ENCODE data around the gene RBM47. TPM values are rescaled to one million over a fixed set of nuclear protein-coding genes. Genes with fewer than 3 reads are reported as not detected.
"Not testable (repeated sequence)": the region's sequence is repeated elsewhere in the genome, so short reads cannot be mapped to it uniquely, and the experiment has no call there.

Gene RBM47
- total RNA-seq, 1 donor, result 59.3 TPM

DNA sequence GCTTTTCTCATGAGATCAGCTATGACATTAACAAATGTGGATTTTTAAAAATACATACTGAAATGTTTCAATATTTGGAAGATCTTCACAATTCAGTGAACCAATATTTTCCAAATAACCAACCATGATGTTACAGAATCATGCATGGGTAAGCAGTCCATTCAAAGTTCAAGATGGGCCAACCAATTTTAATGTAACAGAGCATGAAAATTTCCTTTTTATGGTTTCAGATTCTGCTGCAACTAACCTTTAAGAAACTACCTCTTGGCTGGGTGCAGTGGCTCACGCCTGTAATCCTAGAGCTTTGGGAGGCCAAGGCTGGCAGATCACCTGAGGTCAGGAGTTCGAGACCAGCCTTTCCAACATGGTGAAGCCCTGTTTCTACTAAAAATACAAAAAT, 107.7 kb downstream of the RBM47 start:
- Histone ChIP-seq H3K27me3 (ENCODE audit: insufficient read depth, low read length) (no peaks in the 10 kb centered on the region), H3K4me3 (ENCODE audit: low read length) (no peak overlapping the region), H3K9me3 (ENCODE audit: low read depth, low read length) (no peaks in the 10 kb centered on the region), H3K4me1 (ENCODE audit: insufficient read depth, low read length) (no peaks in the 10 kb centered on the region)

DNA sequence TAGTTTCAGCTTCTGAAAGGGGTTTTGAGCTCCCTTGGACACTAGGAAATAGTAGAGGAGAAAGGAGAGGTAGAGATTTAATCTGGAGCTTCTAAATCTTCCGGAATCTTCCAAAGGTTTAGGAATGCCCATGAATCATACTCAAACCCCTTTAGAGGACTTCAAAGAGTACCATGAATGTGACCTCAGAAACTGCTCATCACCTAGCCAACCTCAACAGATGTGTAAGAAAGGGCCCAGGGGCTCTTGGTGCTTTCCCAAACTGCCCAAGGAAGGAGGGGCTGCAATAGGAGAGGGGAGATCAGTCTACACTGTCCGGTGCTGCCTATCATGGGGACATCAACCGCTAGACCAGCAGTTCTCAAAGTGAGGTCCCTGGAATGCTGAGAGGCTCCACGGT, 109.1 kb downstream of the RBM47 start:
- Histone ChIP-seq H3K9me3 (ENCODE audit: low read depth, low read length) (no peaks in the 10 kb centered on the region), H3K4me3 (ENCODE audit: low read length) (no peak overlapping the region), H3K27me3 (ENCODE audit: insufficient read depth, low read length) (no peaks in the 10 kb centered on the region), H3K4me1 (ENCODE audit: insufficient read depth, low read length) (peaks cover 5% of the 10 kb centered on the region)

DNA sequence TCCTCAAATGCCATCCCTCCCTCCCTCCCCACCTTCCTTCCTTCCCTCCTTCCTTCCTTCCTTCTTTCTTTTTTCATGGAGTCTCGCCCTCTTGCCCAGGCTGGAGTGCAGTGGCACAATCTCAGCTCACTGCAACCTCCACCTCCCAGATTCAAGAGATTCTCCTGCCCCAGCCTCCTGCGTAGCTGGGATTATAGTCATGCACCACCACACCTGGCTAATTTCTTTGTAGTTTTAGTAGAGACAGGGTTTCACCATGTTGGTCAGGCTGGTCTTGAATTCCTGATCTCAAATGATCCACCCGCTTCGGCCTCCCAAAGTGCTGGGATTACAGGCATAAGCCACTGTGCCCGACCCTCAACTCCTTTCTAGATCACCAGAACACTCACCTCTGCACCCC, 112.6 kb downstream of the RBM47 start:
- H3K4me1 ChIP-seq (ENCODE audit: insufficient read depth, low read length), result peaks cover 17% of the 10 kb centered on the region
- not testable (repeated sequence) for H3K27me3 ChIP-seq (ENCODE audit: insufficient read depth, low read length); H3K4me3 ChIP-seq (ENCODE audit: low read length); H3K9me3 ChIP-seq (ENCODE audit: low read depth, low read length)

DNA sequence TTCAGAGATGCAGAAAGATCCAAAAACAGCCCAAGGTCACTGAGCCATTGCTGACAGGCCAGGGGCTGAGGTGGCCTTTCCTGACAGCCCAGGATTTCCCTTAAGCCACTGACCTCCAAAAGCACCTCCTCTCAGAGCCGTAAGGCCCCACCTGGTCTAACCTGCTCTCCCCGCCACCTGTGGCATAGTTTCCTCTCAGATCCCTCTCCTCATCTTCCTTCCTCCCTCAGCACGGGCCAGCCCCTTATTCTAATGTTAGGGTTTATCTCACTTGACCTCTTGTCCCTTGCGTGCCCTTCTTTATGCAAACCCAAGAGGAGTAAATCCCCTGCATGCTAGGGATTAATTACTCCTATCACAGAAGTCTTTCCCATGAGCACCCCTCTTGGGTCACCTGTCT, 113.0 kb downstream of the RBM47 start:
- Histone ChIP-seq H3K4me3 (ENCODE audit: low read length) (no peak overlapping the region), H3K27me3 (ENCODE audit: insufficient read depth, low read length) (no peaks in the 10 kb centered on the region), H3K4me1 (ENCODE audit: insufficient read depth, low read length) (peaks cover 17% of the 10 kb centered on the region), H3K9me3 (ENCODE audit: low read depth, low read length) (no peaks in the 10 kb centered on the region)

DNA sequence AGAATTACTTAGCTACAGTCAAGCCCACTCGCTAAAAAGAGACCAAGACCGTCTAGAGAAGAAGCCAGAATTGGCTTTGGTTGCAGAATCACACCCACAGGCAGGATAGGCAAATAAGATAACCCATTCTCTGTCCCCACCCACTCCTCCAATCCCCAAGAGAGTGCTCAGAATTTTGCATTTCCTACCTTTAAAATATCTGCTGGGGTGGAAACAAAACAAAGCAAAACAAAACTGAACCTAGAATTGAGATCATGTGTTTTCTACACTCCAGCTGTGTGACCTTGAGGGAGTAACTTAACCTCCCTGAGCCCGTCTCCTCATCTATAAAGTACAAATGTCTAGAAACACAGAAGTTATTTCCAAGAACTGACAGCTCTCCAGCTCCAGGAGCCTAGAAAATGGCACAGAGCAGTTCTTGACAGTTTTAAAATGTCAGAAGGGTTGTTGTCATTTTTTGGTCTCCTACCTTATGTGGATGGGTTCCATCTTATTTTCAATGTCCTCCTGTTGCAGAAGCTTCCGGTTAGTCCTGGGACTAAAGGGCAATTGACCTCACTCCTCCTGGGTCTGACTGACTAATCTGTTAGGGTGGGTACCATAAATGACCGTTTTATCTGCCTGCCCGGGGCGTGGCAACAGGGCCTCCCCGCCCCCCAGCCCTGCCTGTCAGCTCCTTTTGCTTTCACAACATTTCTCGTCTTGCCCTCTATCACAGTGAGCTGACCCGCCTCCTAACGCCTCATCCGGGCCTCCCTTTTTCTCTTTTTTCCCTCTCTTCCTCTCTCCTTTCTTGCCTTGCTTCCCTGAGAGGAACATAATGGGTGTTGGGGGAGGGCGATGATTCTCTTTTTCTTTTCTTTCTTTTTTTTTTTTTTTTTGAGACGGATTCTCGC, 114.0 kb downstream of the RBM47 start:
- Histone ChIP-seq H3K4me3 (ENCODE audit: low read length) (no peak overlapping the region), H3K9me3 (ENCODE audit: low read depth, low read length) (no peaks in the 10 kb centered on the region), H3K4me1 (ENCODE audit: insufficient read depth, low read length) (peaks cover 17% of the 10 kb centered on the region), H3K27me3 (ENCODE audit: insufficient read depth, low read length) (no peaks in the 10 kb centered on the region)

DNA sequence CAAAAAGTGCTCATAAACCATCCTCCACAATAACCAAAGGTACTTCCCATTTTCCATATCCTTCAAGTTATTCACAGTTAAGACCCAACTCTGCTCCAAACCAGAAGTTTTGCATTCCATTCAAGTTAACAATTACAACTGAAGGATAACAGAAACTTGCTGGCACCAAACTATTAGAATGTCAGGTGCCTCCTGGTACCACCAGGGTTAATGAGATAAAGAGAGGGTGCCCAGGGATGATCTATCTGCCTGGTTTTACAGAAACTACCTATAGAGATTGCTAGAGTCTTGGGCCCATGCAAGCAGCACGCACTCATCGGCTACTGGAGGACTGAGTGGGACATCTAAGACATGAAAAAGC, 114.6 kb downstream of the RBM47 start:
- H3K4me3 ChIP-seq (ENCODE audit: low read length), result no peak overlapping the region
- H3K27me3 ChIP-seq (ENCODE audit: insufficient read depth, low read length), result no peaks in the 10 kb centered on the region
- no peaks in the 10 kb centered on the region for H3K9me3 ChIP-seq (ENCODE audit: low read depth, low read length)
- peaks cover 17% of the 10 kb centered on the region for H3K4me1 ChIP-seq (ENCODE audit: insufficient read depth, low read length)

DNA sequence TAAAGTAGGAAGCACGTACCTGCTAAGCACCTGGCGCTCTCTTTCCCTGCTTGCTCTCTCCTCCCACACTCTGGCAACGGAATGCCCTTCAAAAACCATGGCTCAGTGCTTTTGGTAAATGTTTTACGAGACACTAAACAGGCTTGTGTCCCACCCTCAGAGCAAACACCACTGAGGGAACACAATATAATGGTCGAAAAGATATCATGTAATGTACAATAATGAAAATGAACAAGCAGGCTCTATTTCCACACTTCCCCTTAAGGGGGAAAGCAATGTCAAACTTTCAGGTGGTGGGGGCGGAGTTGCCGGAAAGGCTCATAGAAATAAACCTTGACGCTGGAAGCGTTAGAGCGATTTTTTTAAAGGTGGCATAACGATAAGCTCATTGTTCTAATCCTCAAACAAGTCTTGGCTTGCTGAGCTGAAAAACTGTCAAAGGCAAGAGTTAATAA, 115.1 kb downstream of the RBM47 start:
- no peak overlapping the region for H3K4me3 ChIP-seq (ENCODE audit: low read length)
- peaks cover 17% of the 10 kb centered on the region for H3K4me1 ChIP-seq (ENCODE audit: insufficient read depth, low read length)
- no peaks in the 10 kb centered on the region for H3K27me3 ChIP-seq (ENCODE audit: insufficient read depth, low read length)
- no peaks in the 10 kb centered on the region for H3K9me3 ChIP-seq (ENCODE audit: low read depth, low read length)

DNA sequence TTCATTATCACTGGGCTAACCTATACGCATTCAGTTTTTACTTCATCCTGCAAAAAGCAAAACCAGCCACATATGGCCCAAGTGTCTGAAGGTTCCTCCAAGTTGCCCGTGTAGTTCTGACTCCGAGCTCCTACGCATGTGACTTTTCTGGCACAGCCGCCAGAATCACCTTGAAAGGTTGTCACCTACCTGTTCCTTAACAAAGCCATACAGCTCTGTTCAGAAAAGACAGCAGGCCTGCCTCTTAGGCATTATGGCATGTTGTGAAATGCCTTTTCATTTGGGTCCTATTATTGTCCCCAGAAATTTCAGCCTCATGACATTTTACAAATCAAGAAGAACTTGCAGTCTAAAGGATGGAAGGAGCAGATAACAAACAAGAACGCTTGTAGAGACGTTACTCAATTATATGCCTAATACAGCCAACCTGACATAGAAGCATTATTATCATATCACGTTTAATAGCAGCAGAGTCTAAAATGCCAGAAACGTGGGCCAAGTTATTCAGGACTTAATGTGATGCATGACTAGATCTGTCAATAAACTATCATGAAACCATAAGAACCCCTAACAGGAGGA, 118.5 kb downstream of the RBM47 start:
- Histone ChIP-seq H3K4me1 (ENCODE audit: insufficient read depth, low read length) (peaks cover 17% of the 10 kb centered on the region), H3K4me3 (ENCODE audit: low read length) (no peak overlapping the region), H3K9me3 (ENCODE audit: low read depth, low read length) (no peaks in the 10 kb centered on the region), H3K27me3 (ENCODE audit: insufficient read depth, low read length) (no peaks in the 10 kb centered on the region)

DNA sequence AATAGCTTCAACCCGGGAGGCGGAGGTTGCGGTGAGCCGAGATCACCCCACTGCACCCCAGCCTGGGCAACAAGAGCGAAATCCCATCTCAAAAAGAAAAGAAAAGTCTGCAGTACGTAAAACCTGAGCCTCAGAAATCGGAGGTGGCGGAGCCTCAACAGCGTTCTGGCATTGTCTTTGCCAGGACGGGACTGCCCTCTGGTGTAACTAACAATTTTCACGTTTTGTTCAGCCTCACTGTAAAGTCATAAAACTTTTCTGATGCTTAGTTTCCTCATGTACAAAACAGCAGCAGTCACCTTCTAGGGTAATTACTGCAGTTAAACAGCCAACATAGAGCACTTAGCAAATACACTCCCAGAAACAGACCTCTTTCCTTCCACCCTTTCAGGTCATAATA, 121.7 kb downstream of the RBM47 start:
- H3K4me1 ChIP-seq (ENCODE audit: insufficient read depth, low read length), result peaks cover 13% of the 10 kb centered on the region
- no peaks in the 10 kb centered on the region for H3K9me3 ChIP-seq (ENCODE audit: low read depth, low read length)
- no peaks in the 10 kb centered on the region for H3K27me3 ChIP-seq (ENCODE audit: insufficient read depth, low read length)
- no peak overlapping the region for H3K4me3 ChIP-seq (ENCODE audit: low read length)

DNA sequence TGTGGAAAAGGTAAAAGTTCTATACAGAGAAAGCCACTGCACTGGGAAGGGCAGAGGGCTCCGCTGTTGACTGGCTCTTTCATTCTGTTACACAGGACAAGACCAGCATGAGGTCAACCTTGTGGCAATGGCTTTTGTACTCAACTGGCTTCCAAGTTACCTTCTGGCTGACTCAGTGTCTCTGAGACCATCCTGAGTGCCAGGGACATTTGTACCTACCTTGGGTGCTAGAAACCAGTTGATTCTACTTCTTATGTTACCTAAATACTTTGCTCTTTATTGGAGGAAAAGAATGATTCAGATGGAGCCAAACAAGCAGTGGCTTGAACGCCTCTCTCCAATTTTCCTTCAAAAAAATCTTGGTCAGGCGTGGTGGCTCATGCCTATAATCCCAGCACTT, 123.2 kb downstream of the RBM47 start:
- Histone ChIP-seq H3K27me3 (ENCODE audit: insufficient read depth, low read length) (no peaks in the 10 kb centered on the region), H3K9me3 (ENCODE audit: low read depth, low read length) (no peaks in the 10 kb centered on the region), H3K4me1 (ENCODE audit: insufficient read depth, low read length) (peaks cover 26% of the 10 kb centered on the region), H3K4me3 (ENCODE audit: low read length) (no peak overlapping the region)

DNA sequence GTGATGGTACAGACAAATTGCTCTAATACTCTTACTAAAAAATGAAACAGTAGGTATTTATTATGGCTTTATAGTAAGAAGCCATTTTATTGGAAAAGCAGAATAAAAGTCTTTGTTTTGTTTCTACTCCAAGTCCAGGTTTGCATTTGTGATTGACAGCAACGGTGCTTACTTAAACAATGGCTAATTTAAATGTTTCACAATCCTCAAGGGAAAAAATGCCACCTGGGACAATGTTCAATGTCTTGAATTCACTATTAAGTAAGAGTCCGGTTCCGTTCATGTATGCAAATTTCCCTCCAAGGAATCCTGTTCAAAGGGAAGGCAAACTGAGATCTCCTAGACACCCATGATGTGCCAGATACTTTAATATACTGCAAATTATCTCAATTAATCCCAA, 123.6 kb downstream of the RBM47 start:
- Histone ChIP-seq H3K4me3 (ENCODE audit: low read length) (no peak overlapping the region), H3K27me3 (ENCODE audit: insufficient read depth, low read length) (no peaks in the 10 kb centered on the region), H3K9me3 (ENCODE audit: low read depth, low read length) (no peaks in the 10 kb centered on the region), H3K4me1 (ENCODE audit: insufficient read depth, low read length) (peaks cover 26% of the 10 kb centered on the region)

DNA sequence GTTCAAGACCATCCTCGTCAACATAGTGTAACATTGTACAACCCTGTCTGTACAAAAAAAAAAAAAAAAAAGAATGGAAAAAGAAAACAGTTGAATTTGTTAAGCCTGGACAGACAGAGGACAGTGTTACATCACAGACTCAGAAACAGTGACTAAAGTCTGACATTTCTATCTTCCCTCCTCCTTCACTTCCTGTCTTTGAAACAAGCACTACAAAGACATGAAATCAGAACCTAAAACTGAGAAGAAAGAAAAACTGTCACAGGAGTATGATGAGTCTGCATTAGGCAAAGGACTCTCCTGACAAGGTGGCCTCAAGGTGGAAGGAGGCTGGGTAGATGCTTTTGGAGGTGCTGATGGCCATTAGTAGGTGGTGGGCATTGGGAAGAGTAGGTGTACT, 126.7 kb downstream of the RBM47 start:
- H3K4me1 ChIP-seq (ENCODE audit: insufficient read depth, low read length), result peaks cover 26% of the 10 kb centered on the region
- H3K4me3 ChIP-seq (ENCODE audit: low read length), result no peak overlapping the region
- H3K27me3 ChIP-seq (ENCODE audit: insufficient read depth, low read length), result no peaks in the 10 kb centered on the region
- no peaks in the 10 kb centered on the region for H3K9me3 ChIP-seq (ENCODE audit: low read depth, low read length)

DNA sequence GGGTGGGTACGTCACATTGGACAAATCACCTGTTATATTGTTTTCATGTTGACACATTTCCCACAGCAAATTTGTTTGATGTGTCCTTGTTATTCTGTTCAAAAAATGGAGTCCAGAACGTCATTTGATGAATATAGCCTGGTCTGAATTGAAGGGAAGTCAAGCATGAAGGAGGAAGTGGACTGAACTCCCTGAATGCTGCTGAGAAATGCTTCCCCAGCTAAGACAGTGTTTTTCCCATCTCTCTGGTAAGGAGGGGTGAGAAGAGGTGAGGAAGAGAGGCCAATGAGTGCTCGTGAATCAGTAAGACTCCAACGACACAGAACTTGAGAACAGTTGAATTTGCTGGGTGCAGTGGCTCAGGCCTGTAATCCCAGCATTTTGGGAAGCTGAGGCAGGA, 127.4 kb downstream of the RBM47 start:
- Histone ChIP-seq H3K27me3 (ENCODE audit: insufficient read depth, low read length) (no peaks in the 10 kb centered on the region), H3K9me3 (ENCODE audit: low read depth, low read length) (no peaks in the 10 kb centered on the region), H3K4me1 (ENCODE audit: insufficient read depth, low read length) (peaks cover 26% of the 10 kb centered on the region), H3K4me3 (ENCODE audit: low read length) (no peak overlapping the region)

DNA sequence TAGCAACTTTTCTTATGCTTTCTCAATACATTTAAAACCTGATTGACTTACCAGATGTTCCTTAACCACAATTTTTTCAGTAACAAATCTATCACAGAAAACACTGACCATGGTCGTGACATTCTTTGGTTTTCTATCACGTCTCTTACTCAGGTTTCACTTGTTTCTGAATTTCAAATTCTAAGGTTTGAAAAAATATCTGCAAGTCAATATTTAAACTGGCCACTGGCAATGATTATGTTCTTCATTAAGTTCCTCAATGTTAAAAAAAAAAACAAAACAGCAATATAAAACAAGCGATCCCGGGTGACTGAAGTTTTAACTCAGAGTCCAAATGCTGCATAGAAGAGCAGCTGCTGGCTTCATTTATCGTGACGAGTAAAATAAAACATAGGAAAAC, 128.9 kb downstream of the RBM47 start:
- H3K4me3 ChIP-seq (ENCODE audit: low read length), result no peak overlapping the region
- H3K27me3 ChIP-seq (ENCODE audit: insufficient read depth, low read length), result no peaks in the 10 kb centered on the region
- H3K4me1 ChIP-seq (ENCODE audit: insufficient read depth, low read length), result peaks cover 26% of the 10 kb centered on the region
- no peaks in the 10 kb centered on the region for H3K9me3 ChIP-seq (ENCODE audit: low read depth, low read length)

DNA sequence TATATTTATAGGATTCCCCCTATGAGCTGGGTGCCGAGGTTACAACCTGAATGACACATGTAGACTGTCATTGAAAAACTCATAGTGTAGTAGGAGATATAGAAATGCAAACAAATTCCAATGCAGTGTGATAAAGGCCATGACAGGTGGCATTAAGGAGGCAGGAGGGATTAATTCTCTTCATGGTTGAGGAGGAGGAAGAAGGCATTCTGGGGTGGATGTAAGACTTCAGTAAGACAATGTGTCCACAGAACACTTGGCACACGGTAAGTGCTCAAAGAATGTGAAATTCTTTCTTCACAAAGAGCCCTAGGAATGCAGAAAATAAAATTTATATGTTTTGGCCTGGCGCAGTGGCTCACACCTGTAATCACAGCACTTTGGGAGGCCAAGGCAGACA, 136.5 kb downstream of the RBM47 start:
- no peaks in the 10 kb centered on the region for H3K27me3 ChIP-seq (ENCODE audit: insufficient read depth, low read length)
- H3K4me1 ChIP-seq (ENCODE audit: insufficient read depth, low read length), result peaks cover 26% of the 10 kb centered on the region
- no peak overlapping the region for H3K4me3 ChIP-seq (ENCODE audit: low read length)
- no peaks in the 10 kb centered on the region for H3K9me3 ChIP-seq (ENCODE audit: low read depth, low read length)

DNA sequence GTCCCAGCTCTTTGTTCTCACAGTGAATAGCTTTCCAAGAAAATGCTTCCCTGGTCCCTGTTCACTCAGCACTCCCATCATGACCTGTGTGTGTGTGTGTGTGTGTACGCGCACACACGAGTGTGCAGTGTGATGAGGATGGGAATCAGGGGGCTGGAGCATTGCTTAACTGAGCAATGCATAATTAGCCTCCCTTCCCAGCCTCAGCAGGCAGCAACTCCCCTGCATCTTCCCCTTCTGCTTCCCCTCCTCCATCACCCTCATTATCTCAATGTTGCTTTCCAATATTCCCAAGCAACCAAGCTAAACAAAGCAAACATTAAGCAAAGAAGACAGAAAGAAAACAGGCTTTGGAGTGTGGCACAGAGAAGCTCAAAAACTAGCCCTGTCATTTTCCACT, 137.0 kb downstream of the RBM47 start:
- Histone ChIP-seq H3K4me1 (ENCODE audit: insufficient read depth, low read length) (peaks cover 30% of the 10 kb centered on the region), H3K27me3 (ENCODE audit: insufficient read depth, low read length) (no peaks in the 10 kb centered on the region), H3K4me3 (ENCODE audit: low read length) (no peak overlapping the region), H3K9me3 (ENCODE audit: low read depth, low read length) (no peaks in the 10 kb centered on the region)
